Esophagus muscularis mucosa (tissue), 4 donors: ENCODE data around the gene CPEB3.

Experiments
- CTCF ChIP-seq, 3 experiments: fragments of 200-600 bp in 2 of 3; fragments of 450-650 bp in 1 of 3; sonication (generic) in 2 of 3; IDR thresholded peaks; one replicate each; pipeline ENCODE4 v1.5.1; 2017 to 2019; ENCODE audit warnings: antibody characterized with exemption in 3 of 3, mild to moderate bottlenecking in 2 of 3, moderate library complexity in 1 of 3
- EP300 ChIP-seq: sonication (generic); formaldehyde crosslinking; IDR thresholded peaks from one replicate; pipeline ENCODE4 v1.6.1; 2017; ENCODE audit warnings: antibody characterized with exemption
- POLR2A ChIP-seq: fragments of 450-650 bp; IDR thresholded peaks from one replicate; pipeline ENCODE4 v1.6.1; 2017; ENCODE audit warnings: antibody characterized with exemption, moderate library complexity, mild to moderate bottlenecking, low read depth
- POLR2AphosphoS5 ChIP-seq, 2 donors: sonication (generic); formaldehyde crosslinking; IDR thresholded peaks; one replicate each; pipeline ENCODE4 v1.6.1; 2017; ENCODE audit warnings: antibody characterized with exemption in 2 of 2

GRCh38 chr10:92003258-92003657 is 287.6 kb downstream of the CPEB3 start:
- no peak for TF ChIP-seq CTCF (IDR thresholded peaks at IDR 0.05)
- TF ChIP-seq POLR2A = no peak
- TF ChIP-seq POLR2AphosphoS5 (IDR thresholded peaks at IDR 0.05) = no peak
- no peak for TF ChIP-seq EP300
